Type B pancreatic cell (in vitro differentiated cells): ENCODE measurements around the gene JUND. TPM values are rescaled to one million over a fixed set of nuclear protein-coding genes. Genes with fewer than 3 reads are reported as not detected.

Experiments used
- DNase-seq: peaks from one replicate; pipeline ENCODE4 v3.0.0; 2021; ENCODE audit warnings: mixed read lengths; ENCODE audit not compliant: unreplicated experiment; ENCODE audit errors: extremely low spot score
- H3K27ac Mint-ChIP-seq: 2 replicates; pipeline ENCODE4 v1.8.0; 2021; ENCODE audit warnings: mild to moderate bottlenecking, mixed read lengths
- H3K27me3 Mint-ChIP-seq: 2 replicates; pipeline ENCODE4 v1.8.0; 2021; ENCODE audit warnings: mixed read lengths
- H3K36me3 Mint-ChIP-seq: 2 replicates; pipeline ENCODE4 v1.8.0; 2021; ENCODE audit warnings: mixed read lengths
- H3K4me1 Mint-ChIP-seq: one replicate; pipeline ENCODE4 v1.8.0; 2021; ENCODE audit warnings: mixed read lengths; ENCODE audit not compliant: unreplicated experiment
- H3K4me3 Mint-ChIP-seq: 2 replicates; pipeline ENCODE4 v1.8.0; 2021; ENCODE audit warnings: mild to moderate bottlenecking, mixed read lengths
- H3K9me3 Mint-ChIP-seq: 2 replicates; pipeline ENCODE4 v1.8.0; 2021; ENCODE audit warnings: mixed read lengths
- CTCF ChIP-seq: fragments of 200-600 bp; sonication (generic); conservative IDR thresholded peaks from 2 replicates; pipeline ENCODE4 v1.5.0; 2021; ENCODE audit warnings: antibody characterized with exemption, mild to moderate bottlenecking
- total RNA-seq: library from RNA; stranded (reverse); gene quantifications from 2 replicates; pipeline ENCODE4 v1.2.1, GENCODE V29; 2021; ENCODE audit warnings: low replicate concordance

Gene JUND
- total RNA-seq, 1 donor from 2014 or later, result 126 TPM

- no peaks in the 10 kb centered on the region for H3K9me3 Mint-ChIP-seq
- H3K27me3 Mint-ChIP-seq, result no peaks in the 10 kb centered on the region
- no peak overlapping the region for H3K27ac Mint-ChIP-seq
- H3K4me1 Mint-ChIP-seq, result no peaks in the 10 kb centered on the region
- H3K4me3 Mint-ChIP-seq, result no peak overlapping the region
- DNase-seq, result no peak
- peaks cover 6% of the 10 kb centered on the region for H3K36me3 Mint-ChIP-seq
- no peak for TF ChIP-seq CTCF
Observed at GRCh38 chr19:18262144-18262543, 19.3 kb downstream of the JUND start.

GRCh38 chr19:18261474-18261873 lies 19.9 kb downstream of the JUND start:
- no peaks in the 10 kb centered on the region for H3K9me3 Mint-ChIP-seq
- H3K36me3 Mint-ChIP-seq, result peaks cover 6% of the 10 kb centered on the region
- no peak for TF ChIP-seq CTCF
- no peak overlapping the region for H3K4me3 Mint-ChIP-seq
- DNase-seq, result no peak
- no peak overlapping the region for H3K27ac Mint-ChIP-seq
- no peaks in the 10 kb centered on the region for H3K27me3 Mint-ChIP-seq
- no peaks in the 10 kb centered on the region for H3K4me1 Mint-ChIP-seq

- Mint-ChIP-seq H3K4me3 (no peak overlapping the region), H3K27me3 (peaks cover 3% of the 10 kb centered on the region), H3K4me1 (no peaks in the 10 kb centered on the region), H3K9me3 (no peaks in the 10 kb centered on the region), H3K27ac (no peak overlapping the region), H3K36me3 (no peaks in the 10 kb centered on the region)
- DNase-seq, result no peak
- TF ChIP-seq CTCF, result no peak
Observed at GRCh38 chr19:18259893-18260292, 21.5 kb downstream of the JUND start.

GRCh38 chr19:18257503-18258470 lies 23.6 kb downstream of the JUND start:
- Mint-ChIP-seq H3K9me3 (no peaks in the 10 kb centered on the region), H3K4me3 (no peak overlapping the region), H3K36me3 (no peaks in the 10 kb centered on the region), H3K27ac (no peak overlapping the region), H3K4me1 (no peaks in the 10 kb centered on the region), H3K27me3 (peaks cover 22% of the 10 kb centered on the region)
- no peak for TF ChIP-seq CTCF
- DNase-seq, result no peak

- TF ChIP-seq CTCF, result no peak
- H3K9me3 Mint-ChIP-seq, result no peaks in the 10 kb centered on the region
- H3K4me3 Mint-ChIP-seq, result peak overlapping the region; percentile 26
- no peak for DNase-seq
- H3K27ac Mint-ChIP-seq, result peak overlapping the region; percentile 82
- no peaks in the 10 kb centered on the region for H3K36me3 Mint-ChIP-seq
- peaks cover 6% of the 10 kb centered on the region for H3K4me1 Mint-ChIP-seq
- H3K27me3 Mint-ChIP-seq, result peaks cover 29% of the 10 kb centered on the region
Observed at GRCh38 chr19:18254546-18255503, 26.6 kb downstream of the JUND start.
